ENCODE data around the gene HIVEP3. TPM values are rescaled to one million over a fixed set of nuclear protein-coding genes. Genes with fewer than 3 reads are reported as not detected.
A peak's percentile ranks its signal among the peaks of the same experiment; 100 is the strongest.

The HIVEP3 gene
- total RNA-seq, 1 donor from 2014 or later: 8.9 TPM

GRCh38 chr1:41529621-41530395 is 388.9 kb downstream of the HIVEP3 start:
- TF ChIP-seq CTCF (IDR thresholded peaks at IDR 0.05; ENCODE audit: insufficient read depth, low read depth, low read length) (no peak), EZH2 (IDR thresholded peaks at IDR 0.05; ENCODE audit: insufficient read depth, low read length) (no peak)
- no peak for FAIRE-seq
- no peaks in the 10 kb centered on the region for H3K9me3 ChIP-seq (ENCODE audit: insufficient read depth, low read depth, low read length)
- no peaks in the 10 kb centered on the region for H3K79me2 ChIP-seq (ENCODE audit: insufficient read depth, low read length)
- H3K27me3 ChIP-seq (ENCODE audit: insufficient read depth, low read length): no peaks in the 10 kb centered on the region
- no peaks in the 10 kb centered on the region for H3K4me1 ChIP-seq (ENCODE audit: insufficient read depth, low read length)
- no peak overlapping the region for H3K9ac ChIP-seq (ENCODE audit: low read length)
- H3K36me3 ChIP-seq (ENCODE audit: insufficient read depth, low read length): no peaks in the 10 kb centered on the region
- no peak overlapping the region for H3K27ac ChIP-seq (ENCODE audit: low read depth, low read length)
- Mint-ChIP-seq H3K36me3 (ENCODE audit: low read depth, unreplicated experiment) (peaks cover 10% of the 10 kb centered on the region), H3K4me3 (ENCODE audit: unreplicated experiment) (no peak overlapping the region), H3K9me3 (ENCODE audit: unreplicated experiment) (peaks cover 6% of the 10 kb centered on the region), H3K27ac (ENCODE audit: unreplicated experiment) (peak overlapping the region; percentile 86), H3K27me3 (ENCODE audit: low read depth, unreplicated experiment) (peaks cover 35% of the 10 kb centered on the region), H3K4me1 (ENCODE audit: low read depth, unreplicated experiment) (no peaks in the 10 kb centered on the region)
- H3K4me3 ChIP-seq (ENCODE audit: insufficient read depth, low read depth, low read length): no peak overlapping the region
- peaks cover 37% of the 10 kb centered on the region for H4K20me1 ChIP-seq (ENCODE audit: insufficient read depth, low read length)
- H2AFZ ChIP-seq (ENCODE audit: low read depth, low read length): no peak overlapping the region
- no peak for DNase-seq (ENCODE audit: low read depth)
- H3K4me2 ChIP-seq (ENCODE audit: low read length): no peak overlapping the region

- H3K27me3 Mint-ChIP-seq (ENCODE audit: low read depth, unreplicated experiment): peaks cover 27% of the 10 kb centered on the region
- DNase-seq (ENCODE audit: low read depth): no peak
Measured at GRCh38 chr1:41528726-41529605, 389.8 kb downstream of the HIVEP3 start.

More at GRCh38 chr1:41528726-41529605, 389.8 kb downstream of the HIVEP3 start:
- H2AFZ ChIP-seq (ENCODE audit: low read depth, low read length): no peak overlapping the region
- H3K79me2 ChIP-seq (ENCODE audit: insufficient read depth, low read length): no peaks in the 10 kb centered on the region
- H4K20me1 ChIP-seq (ENCODE audit: insufficient read depth, low read length): peaks cover 37% of the 10 kb centered on the region
- no peak for FAIRE-seq
- Mint-ChIP-seq H3K36me3 (ENCODE audit: low read depth, unreplicated experiment) (peaks cover 6% of the 10 kb centered on the region), H3K9me3 (ENCODE audit: unreplicated experiment) (peaks cover 4% of the 10 kb centered on the region), H3K4me1 (ENCODE audit: low read depth, unreplicated experiment) (no peaks in the 10 kb centered on the region), H3K27ac (ENCODE audit: unreplicated experiment) (no peak overlapping the region), H3K4me3 (ENCODE audit: unreplicated experiment) (no peak overlapping the region)
- no peak overlapping the region for H3K4me2 ChIP-seq (ENCODE audit: low read length)
- H3K9ac ChIP-seq (ENCODE audit: low read length): no peak overlapping the region
- no peak overlapping the region for H3K4me3 ChIP-seq (ENCODE audit: insufficient read depth, low read depth, low read length)
- TF ChIP-seq CTCF (IDR thresholded peaks at IDR 0.05; ENCODE audit: insufficient read depth, low read depth, low read length) (no peak), EZH2 (IDR thresholded peaks at IDR 0.05; ENCODE audit: insufficient read depth, low read length) (no peak)
- H3K27ac ChIP-seq (ENCODE audit: low read depth, low read length): no peak overlapping the region
- no peaks in the 10 kb centered on the region for H3K27me3 ChIP-seq (ENCODE audit: insufficient read depth, low read length)
- no peaks in the 10 kb centered on the region for H3K4me1 ChIP-seq (ENCODE audit: insufficient read depth, low read length)
- H3K36me3 ChIP-seq (ENCODE audit: insufficient read depth, low read length): no peaks in the 10 kb centered on the region
- no peaks in the 10 kb centered on the region for H3K9me3 ChIP-seq (ENCODE audit: insufficient read depth, low read depth, low read length)

Measured in astrocyte (in vitro differentiated cells and primary cell).